Measurements from ENCODE around the gene NKX2-2. TPM values are rescaled to one million over a fixed set of nuclear protein-coding genes. Genes with fewer than 3 reads are reported as not detected.

The NKX2-2 gene
- total RNA-seq, 1 experiment from 2014 or later = 85.1 TPM

- Histone ChIP-seq H3K4me3 (ENCODE audit: low read depth, low read length, poor library complexity, severe bottlenecking) (peak overlapping the region; percentile 46), H3K27ac (ENCODE audit: low read depth, low read length, poor library complexity, severe bottlenecking) (peak overlapping the region; percentile 68), H3K4me1 (ENCODE audit: insufficient read depth, low read length, poor library complexity, severe bottlenecking) (peaks cover 37% of the 10 kb centered on the region), H3K36me3 (ENCODE audit: insufficient read depth, low read length, poor library complexity, severe bottlenecking) (peaks cover 71% of the 10 kb centered on the region), H3K9me3 (ENCODE audit: low read depth, low read length, poor library complexity, severe bottlenecking) (no peaks in the 10 kb centered on the region), H3K27me3 (replicated peaks; ENCODE audit: insufficient read depth, low read depth, low read length, poor library complexity) (no peaks in the 10 kb centered on the region)
- no peak for TF ChIP-seq EZH2 (IDR thresholded peaks at IDR 0.05; ENCODE audit: borderline replicate concordance, low read depth, low read length, poor library complexity, severe bottlenecking)
- peak; percentile 76 for TF ChIP-seq CTCF (conservative IDR thresholded peaks at IDR 0.05; ENCODE audit: low read depth, low read length)
- CTCF ChIA-PET = interaction anchor here (0.6 to 3.1 kb wide), 6 partner anchors 110 to 669 kb away, joined by 3 to 25 read pairs (median 6); no protein-coding TSS in a partner anchor
- intact Hi-C loops (cut with micrococcal nuclease; ENCODE audit: unreplicated experiment) = loop anchor here (1.0 to 5.0 kb wide), 5 partner anchors 271 to 839 kb away; no protein-coding TSS in a partner anchor
- POLR2A ChIA-PET (ENCODE audit: low non-redundant PET) = no interaction called here
- BruUV-seq (replicated peaks) = no TSS peak
- DNase-seq (ENCODE audit: low spot score) = peak; percentile 86
Observed at GRCh38 chr20:21505810-21506530, 7.9 kb downstream of the NKX2-2 start.

GRCh38 chr20:21505161-21505809 is 8.6 kb downstream of the NKX2-2 start:
- CTCF ChIA-PET = interaction anchor here (0.6 to 3.1 kb wide), 7 partner anchors 110 to 668 kb away, joined by 3 to 25 read pairs (median 5); no protein-coding TSS in a partner anchor
- H3K27me3 ChIP-seq (replicated peaks; ENCODE audit: insufficient read depth, low read depth, low read length, poor library complexity) = no peaks in the 10 kb centered on the region

More at GRCh38 chr20:21505161-21505809, 8.6 kb downstream of the NKX2-2 start:
- POLR2A ChIA-PET (ENCODE audit: low non-redundant PET) = no interaction called here
- BruUV-seq (replicated peaks) = no TSS peak
- H3K4me3 ChIP-seq (ENCODE audit: low read depth, low read length, poor library complexity, severe bottlenecking) = peak overlapping the region; percentile 46
- H3K36me3 ChIP-seq (ENCODE audit: insufficient read depth, low read length, poor library complexity, severe bottlenecking) = peaks cover 71% of the 10 kb centered on the region
- H3K27ac ChIP-seq (ENCODE audit: low read depth, low read length, poor library complexity, severe bottlenecking) = peak overlapping the region; percentile 68
- DNase-seq (ENCODE audit: low spot score) = peak; percentile 77
- TF ChIP-seq CTCF (conservative IDR thresholded peaks at IDR 0.05; ENCODE audit: low read depth, low read length) (peak; percentile 97), EZH2 (IDR thresholded peaks at IDR 0.05; ENCODE audit: borderline replicate concordance, low read depth, low read length, poor library complexity, severe bottlenecking) (no peak)
- intact Hi-C loops (cut with micrococcal nuclease; ENCODE audit: unreplicated experiment) = loop anchor here (1.0 to 5.0 kb wide), 5 partner anchors 270 to 838 kb away; no protein-coding TSS in a partner anchor
- peaks cover 37% of the 10 kb centered on the region for H3K4me1 ChIP-seq (ENCODE audit: insufficient read depth, low read length, poor library complexity, severe bottlenecking)
- H3K9me3 ChIP-seq (ENCODE audit: low read depth, low read length, poor library complexity, severe bottlenecking) = no peaks in the 10 kb centered on the region
